GM12865 (cell line): ENCODE results near the gene TOMM34.

ENCODE experiments used
- DNase-seq: peaks from one replicate; pipeline ENCODE4 v3.0.0; 2010; ENCODE audit warnings: low read depth
- H3K4me3 ChIP-seq: 2 replicates; pipeline ENCODE4 v1.5.1; 2011; ENCODE audit warnings: mild to moderate bottlenecking, low read depth, low read length, control low read depth
- TF ChIP-seq, protein P1 (sequence below): IDR thresholded peaks from 2 replicates; pipeline ENCODE4 v1.5.1; 2011; ENCODE audit warnings: low read length, control low read depth, low read depth, inconsistent platforms; ENCODE audit not compliant: insufficient read depth; ENCODE audit errors: missing control alignments

Gene TOMM34

DNA sequence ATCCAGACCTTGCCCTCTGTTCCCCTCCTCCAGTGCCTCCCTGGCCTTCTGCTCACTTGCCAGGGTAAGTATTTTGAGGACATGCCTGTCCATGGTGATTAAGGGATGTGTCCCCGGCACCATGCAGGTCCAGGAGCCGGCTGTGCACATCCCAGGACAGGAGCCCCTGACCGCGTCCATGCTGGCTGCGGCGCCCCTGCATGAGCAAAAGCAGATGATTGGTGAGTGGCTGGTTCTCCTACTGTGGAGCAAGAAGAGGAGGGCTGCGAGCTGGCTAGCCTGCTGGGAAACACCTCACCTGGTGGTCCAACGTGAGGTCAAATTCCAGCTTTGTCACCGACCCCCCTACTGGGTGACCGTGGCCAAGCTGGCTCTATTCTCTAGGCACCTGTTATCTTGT, 23.7 kb downstream of the TOMM34 start:
- DNase-seq = no peak
- no peak overlapping the region for H3K4me3 ChIP-seq
- TF ChIP-seq, protein P1, sequence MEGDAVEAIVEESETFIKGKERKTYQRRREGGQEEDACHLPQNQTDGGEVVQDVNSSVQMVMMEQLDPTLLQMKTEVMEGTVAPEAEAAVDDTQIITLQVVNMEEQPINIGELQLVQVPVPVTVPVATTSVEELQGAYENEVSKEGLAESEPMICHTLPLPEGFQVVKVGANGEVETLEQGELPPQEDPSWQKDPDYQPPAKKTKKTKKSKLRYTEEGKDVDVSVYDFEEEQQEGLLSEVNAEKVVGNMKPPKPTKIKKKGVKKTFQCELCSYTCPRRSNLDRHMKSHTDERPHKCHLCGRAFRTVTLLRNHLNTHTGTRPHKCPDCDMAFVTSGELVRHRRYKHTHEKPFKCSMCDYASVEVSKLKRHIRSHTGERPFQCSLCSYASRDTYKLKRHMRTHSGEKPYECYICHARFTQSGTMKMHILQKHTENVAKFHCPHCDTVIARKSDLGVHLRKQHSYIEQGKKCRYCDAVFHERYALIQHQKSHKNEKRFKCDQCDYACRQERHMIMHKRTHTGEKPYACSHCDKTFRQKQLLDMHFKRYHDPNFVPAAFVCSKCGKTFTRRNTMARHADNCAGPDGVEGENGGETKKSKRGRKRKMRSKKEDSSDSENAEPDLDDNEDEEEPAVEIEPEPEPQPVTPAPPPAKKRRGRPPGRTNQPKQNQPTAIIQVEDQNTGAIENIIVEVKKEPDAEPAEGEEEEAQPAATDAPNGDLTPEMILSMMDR = no peak

DNA sequence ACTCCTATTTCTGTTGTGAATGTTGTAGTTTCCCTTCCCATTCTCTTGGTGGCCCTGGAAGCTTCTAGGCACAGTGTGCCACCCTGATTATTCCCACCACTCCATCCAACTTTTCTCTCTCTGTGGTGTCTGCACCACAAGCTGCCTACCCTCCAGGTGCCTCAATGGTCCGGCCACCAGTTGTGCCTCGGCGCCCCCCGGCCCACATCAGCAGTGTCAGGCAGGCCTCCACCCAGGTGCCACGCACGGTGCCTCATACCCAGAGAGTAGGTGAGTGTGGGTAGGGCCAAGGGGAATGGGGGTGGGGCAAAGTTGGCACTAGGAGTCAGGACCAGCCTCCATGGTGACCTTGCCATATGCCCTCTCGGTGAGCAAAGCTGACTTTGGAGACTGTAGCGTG, 27.3 kb downstream of the TOMM34 start:
- TF ChIP-seq, protein P1 = no peak
- no peak overlapping the region for H3K4me3 ChIP-seq
- DNase-seq = no peak

DNA sequence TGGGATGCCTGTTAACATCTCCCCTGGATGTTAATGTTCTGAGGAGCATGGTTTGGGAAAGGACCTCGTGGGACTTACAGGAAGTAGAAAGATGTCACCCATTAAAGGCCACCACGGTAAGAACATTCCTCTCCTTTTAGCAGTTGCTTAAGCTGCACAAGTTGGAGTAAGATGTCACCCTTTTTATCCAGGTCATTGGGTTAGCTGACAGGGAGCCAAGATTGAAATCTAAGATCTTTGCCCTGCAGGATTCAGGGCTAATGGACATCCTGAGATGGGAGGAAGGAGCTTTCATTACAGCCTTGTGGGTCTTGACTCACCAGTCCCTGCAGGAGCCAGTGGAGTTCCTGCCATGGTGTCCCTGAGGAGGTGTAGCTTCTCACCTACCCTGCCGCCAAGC, 28.3 kb downstream of the TOMM34 start:
- no peak overlapping the region for H3K4me3 ChIP-seq
- TF ChIP-seq, protein P1 = no peak
- DNase-seq = no peak

DNA sequence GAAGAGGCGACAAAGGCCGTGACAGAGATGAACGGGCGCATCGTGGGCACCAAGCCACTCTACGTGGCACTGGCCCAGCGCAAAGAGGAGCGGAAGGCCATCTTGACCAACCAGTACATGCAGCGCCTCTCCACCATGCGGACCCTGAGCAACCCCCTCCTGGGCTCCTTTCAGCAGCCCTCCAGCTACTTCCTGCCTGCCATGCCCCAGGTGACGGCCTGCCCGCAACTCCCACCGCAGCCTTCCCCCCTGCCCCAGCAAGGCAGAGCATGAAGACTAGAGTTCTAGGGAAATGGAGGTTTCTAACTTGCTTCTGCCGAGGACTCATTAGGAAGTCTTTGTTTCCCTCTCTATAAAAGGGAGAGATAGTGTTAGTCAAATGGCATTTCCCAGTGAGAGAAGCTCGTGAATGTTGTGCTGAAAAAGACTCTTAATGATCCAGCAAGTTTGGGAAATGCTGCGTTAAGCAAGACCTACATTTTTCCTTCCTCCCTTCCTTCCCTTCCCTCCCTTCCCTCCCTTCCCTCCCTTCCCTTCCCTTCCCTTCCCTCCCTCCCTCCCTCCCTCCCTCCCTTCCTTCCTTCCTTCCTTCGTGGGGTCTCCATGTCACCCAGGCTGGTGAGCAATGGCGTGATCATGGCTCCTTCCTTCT, 29.6 kb downstream of the TOMM34 start:
- H3K4me3 ChIP-seq = no peak overlapping the region
- DNase-seq = no peak
- TF ChIP-seq, protein P1 = no peak

DNA sequence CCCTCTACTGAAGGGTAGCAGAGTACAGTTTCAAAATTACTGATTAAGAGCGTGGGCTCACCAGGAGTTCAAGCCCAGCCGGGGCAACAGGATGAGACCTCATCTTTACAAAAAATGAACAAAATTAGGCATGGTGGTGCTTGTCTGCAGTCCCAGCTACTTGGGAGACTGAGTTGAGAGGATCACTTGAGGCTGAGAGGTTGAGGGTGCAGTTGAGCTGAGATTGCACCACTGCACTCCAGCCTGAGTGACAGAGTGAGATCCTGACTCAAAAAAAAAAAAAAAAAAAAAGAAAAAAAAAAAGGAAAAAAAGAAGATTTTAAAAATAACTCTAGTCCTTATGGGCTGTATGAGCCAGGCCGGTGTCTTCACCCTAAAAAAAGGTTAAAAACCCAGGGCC, 31.6 kb downstream of the TOMM34 start:
- no peak for DNase-seq
- TF ChIP-seq, protein P1 = no peak
- H3K4me3 ChIP-seq = no peak overlapping the region

DNA sequence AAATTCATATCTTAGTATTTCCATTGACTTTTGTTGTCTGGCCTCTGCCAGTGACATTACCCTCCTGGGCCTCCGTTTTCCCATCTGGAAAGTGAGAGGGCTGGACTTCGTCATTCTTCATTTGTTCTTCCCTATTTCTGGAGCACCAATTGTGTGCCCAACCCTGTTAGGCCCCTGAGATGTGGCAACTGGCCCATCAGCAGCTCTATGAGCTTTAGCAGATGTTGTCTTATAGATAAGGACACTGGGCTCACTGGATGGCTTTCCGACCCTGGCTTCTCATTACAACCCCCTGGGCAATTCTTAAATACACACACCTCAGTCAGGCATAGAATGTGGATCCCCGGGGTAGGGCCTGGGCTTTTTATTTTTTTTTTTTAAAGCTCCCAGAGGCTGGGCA, 35.7 kb downstream of the TOMM34 start:
- H3K4me3 ChIP-seq = no peak overlapping the region
- TF ChIP-seq, protein P1 = no peak
- no peak for DNase-seq

DNA sequence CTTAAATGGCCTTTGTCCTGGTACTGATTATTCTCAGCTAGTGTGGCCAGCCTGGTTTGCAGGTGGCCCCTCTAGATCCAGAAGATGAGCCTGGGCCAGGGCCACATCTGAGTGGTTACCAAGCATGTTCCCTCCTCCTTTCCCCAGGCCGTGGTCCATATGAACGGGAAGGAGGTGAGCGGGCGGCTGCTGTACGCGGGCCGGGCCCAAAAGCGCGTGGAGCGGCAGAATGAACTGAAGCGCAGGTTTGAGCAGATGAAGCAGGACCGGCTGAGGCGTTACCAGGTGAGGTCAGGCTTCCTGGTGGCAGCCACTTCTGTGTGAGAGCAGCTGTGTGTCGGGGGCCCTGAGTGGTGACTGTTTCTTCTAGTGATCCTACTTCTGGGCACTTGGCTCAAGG, 38.8 kb downstream of the TOMM34 start:
- no peak overlapping the region for H3K4me3 ChIP-seq
- DNase-seq = no peak
- TF ChIP-seq, protein P1 = no peak
